NCI-H2029 treated with DMSO at 0.1 percent for 48 hours (cell line): ENCODE measurements around the gene SLC26A8.
"Not testable (repeated sequence)": the region's sequence is repeated elsewhere in the genome, so short reads cannot be mapped to it uniquely, and the experiment has no call there.

Source experiments
- DNase-seq: peaks from one replicate; lab custom pipeline; 2025; lab: John Stamatoyannopoulos, UW

The SLC26A8 gene

DNA sequence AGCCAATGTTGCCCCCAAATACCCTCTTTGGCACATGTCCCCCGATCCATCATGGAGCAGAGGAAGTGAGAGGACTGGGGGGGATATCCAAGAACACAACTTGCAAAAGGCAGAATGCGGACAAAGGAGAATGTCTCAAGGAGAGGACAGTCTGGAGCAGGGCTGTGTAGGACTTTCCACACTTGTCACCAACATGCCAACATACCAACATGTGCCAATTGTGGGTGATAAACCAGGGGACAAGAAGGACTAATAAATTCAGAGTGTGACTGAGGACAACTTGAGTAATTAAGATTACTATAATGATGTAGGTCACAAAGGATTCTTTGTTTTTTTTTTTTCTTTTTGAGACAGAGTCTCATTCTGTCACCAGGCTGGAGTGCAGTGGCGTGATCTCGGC lies 8.8 kb downstream of the SLC26A8 start:
- DNase-seq = no peak

DNA sequence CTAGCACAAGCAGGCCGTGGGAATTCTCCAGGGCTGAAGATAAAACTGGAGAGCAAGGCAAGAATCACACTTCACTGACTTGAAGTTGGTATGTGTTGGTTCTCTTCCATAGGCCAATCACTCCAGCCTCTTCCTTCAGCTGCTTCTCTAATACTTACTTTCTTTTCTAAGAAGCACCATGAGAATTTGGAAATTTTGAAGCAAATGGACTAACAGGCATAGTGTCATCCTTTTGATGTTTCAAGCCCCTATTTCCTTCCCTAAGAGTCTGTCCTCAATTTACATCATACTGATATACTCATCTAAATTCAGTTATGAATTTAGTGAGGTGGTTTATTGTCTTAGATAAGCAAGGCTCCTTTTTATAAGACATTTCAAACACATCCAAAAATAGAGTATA lies 24.0 kb downstream of the SLC26A8 start:
- DNase-seq = no peak

DNA sequence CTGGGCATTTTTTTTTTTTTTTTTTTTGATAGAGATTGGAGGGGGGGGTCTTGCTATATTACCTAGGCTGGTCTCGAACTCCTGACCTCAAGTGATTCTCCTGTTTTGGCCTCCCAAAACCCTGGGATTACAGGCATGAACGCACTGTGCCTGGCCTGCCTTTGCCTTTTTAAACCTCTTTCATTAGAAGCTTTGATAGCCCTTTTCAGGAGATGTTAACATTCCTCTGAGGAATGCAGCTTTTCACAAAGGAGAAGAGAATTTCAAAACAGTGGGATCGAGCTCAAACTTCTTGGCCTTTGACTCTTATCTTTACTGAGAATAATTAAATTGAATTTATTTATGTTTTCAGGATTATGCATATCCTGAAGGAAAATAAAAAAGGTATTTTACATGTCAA lies 31.3 kb downstream of the SLC26A8 start:
- no peak for DNase-seq

DNA sequence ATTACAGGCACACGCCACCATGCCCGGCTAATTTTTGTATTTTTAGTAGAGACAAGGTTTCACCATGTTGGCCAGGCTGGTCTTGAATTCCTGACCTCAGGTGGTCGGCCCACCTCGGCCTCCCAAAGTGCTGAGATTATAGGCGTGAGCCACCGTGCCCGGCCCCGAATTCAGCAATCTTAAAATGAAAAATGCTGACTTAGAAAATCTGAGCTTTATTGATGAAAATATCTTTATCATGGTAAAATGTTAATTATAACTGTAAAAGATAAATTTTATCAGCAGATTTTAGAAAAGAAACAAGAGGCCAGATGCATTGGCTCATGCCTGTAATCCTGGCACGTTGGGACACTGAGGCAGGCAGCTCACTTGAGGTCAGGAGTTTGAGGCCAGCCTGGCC lies 36.4 kb downstream of the SLC26A8 start:
- not testable (repeated sequence) for DNase-seq

DNA sequence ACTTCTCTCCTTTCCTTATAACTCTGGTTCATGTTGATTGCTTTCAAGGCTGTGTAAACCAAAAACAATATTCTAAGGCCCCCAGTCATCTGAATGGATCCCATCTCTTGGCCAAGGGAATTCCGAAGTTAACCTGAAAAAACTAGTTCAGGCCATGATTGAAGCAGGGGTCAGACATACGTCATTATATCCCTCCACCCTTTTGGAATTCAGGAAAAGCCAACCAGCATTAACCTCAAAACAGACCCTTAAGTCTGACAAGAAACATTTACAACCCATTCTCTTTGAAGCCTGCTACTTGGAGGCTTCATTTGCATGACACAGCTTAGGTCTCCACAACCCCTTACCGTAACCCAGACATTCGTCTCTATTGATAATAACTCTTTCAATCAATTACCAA lies 39.7 kb downstream of the SLC26A8 start:
- no peak for DNase-seq

DNA sequence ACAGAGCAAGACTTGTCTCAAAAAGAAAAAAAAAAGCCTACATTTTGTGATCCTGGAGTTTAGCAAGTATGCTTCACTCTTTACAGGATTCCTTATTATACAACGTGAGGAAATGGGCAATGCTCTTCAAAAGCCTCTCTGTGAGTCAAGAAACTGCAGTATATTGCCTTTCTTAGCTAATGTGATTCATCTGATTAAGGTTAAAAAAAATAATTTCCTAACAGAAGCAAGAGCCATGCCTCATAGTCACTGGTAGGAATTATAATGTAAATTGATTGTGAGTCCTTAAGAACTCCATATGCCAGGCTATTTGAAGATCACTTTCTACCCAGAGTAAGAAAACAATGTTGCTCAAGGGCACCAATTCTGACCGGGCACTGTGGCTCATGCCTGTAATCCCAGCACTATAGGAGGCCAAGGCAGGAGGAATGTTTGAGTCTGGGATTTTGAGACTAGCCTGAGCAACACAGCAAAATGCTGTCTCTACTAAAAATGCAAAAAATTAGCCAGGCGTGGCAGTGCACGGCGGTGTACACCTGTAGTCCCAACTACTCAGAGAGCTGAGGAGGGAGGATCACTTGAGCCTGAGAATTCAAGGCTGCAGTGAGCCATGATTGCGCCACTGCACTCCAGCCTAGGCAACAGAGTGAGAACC lies 43.3 kb downstream of the SLC26A8 start:
- DNase-seq = no peak

DNA sequence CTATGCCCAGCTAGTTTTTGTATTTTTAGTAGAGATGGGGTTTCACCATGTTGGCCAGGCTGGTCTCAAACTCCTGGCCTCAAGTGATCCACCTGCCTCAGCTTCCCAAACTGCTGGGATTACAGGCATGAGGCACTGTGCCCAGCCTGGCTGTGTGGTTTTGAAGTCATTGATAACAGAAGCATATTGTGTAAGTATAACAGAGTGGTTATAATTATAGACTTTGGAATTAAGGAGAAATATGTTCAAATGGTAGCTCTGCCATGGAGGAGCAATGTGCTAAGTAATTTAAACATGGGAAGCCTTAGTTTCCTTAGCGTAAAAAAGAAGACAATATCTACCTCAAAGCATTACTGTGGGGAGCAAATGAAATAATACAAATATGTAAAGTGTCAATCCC lies 44.3 kb downstream of the SLC26A8 start:
- DNase-seq = not testable (repeated sequence)

- peak; percentile 93 for DNase-seq
Observed at GRCh38 chr6:35977308-35977707, 47.1 kb downstream of the SLC26A8 start.

- DNase-seq = no peak
Observed at GRCh38 chr6:35973670-35974222, 50.7 kb downstream of the SLC26A8 start.

- no peak for DNase-seq
Observed at GRCh38 chr6:35972471-35973367, 51.7 kb downstream of the SLC26A8 start.

GRCh38 chr6:35970181-35970580 lies 54.3 kb downstream of the SLC26A8 start:
- DNase-seq = no peak

GRCh38 chr6:35969646-35970045 lies 54.8 kb downstream of the SLC26A8 start:
- no peak for DNase-seq

DNA sequence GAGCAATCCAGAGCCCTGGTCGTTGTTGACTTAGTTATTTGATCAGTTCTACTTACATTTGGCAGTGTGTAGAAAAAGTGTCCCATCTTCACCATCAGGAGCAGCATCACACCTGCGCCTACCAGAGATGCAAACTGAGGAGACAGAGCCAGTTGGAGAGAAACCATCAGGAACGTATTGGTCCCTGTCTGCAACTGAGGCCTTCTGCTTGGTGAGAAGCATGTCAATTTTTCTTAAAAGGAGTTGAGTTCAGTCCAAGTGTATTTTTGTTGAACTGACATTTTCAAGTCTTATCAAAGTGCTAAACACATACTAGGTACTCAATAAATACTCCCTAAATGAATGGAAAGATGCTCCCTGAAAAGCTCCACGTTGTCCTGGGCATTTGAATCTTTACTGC lies 55.6 kb downstream of the SLC26A8 start:
- no peak for DNase-seq

GRCh38 chr6:35967076-35967774 lies 57.2 kb downstream of the SLC26A8 start:
- no peak for DNase-seq

GRCh38 chr6:35962779-35963560 lies 61.5 kb downstream of the SLC26A8 start:
- no peak for DNase-seq

DNA sequence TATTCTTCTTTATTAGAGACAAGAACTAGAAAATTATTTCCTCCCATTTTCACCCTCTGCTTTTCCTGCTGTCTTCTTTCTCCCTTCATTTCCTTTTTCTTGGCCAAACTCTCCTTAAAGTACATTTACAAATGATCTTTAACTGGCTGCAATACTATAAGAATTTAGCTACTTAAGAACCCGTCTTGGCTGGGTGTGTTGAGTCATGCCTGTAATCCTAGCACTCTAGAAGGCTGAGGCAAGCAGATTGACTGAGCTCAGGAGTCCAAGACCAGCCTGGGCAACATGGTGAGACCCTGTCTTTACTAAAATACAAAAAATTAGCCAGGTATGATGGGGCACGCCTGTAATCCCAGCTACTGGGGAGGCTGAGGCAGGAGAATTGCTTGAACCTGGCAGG lies 64.3 kb downstream of the SLC26A8 start:
- no peak for DNase-seq

DNA sequence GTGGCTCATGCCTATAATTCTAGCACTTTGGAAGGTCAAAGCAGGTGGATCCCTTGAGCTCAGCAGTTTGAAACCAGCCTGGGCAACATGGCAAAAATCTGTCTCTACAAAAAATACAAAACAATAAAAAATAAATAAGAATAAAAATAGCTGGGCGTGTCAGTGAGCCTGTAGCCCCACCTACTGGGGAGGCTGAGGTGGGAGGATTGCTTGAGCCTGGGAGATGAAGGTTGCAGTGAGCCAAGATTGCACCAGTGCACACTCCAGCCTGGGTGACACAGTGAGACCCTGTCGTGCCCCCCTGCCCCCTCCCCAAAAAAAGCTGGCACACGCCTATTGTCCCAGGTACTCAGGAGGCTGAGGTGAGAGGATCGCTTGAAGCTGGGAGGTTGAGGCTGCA lies 68.5 kb downstream of the SLC26A8 start:
- no peak for DNase-seq

DNA sequence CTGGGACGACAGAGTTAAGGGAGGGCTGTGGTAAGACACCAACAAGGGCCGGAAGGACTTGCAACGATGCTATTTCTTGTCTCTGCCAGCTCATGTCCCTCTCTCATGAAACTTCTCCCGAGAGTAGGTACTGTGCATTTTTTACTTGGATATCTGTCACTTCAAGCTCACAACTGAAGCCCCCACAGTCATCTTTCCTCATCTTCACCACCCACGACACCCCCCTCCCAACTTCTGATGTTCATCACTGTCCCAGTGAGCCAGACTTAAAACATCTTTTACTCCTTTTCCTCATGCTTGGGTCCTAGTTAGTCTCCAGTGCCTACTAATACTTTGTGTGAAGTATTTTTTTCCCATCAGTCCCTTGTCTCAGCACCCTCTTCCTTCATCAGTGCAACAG lies 68.9 kb downstream of the SLC26A8 start:
- no peak for DNase-seq

- no peak for DNase-seq
Observed at GRCh38 chr6:35955071-35955470, 69.4 kb downstream of the SLC26A8 start.

GRCh38 chr6:35954333-35954732 lies 70.1 kb downstream of the SLC26A8 start:
- DNase-seq = no peak

- no peak for DNase-seq
Observed at GRCh38 chr6:35948725-35949124, 75.7 kb downstream of the SLC26A8 start.

DNA sequence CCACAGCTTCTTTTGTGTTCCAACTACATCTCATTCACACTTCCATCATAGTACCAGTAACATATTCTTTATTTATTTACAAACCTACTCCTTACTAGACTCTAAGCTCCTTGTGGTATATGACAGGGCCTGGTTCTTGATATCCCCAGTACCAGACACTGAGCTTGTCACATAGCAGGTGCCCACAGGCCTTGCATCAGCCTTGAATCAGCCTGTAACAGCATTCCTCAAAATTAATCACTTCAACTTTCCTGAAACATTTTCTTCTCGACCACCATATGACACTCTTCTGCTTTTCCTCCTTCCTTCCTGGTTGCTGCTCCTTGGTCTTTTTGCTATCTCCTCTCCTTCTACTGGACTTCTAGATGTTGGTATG lies 78.8 kb downstream of the SLC26A8 start:
- no peak for DNase-seq
